Stomach smooth muscle (tissue), 2 donors: ENCODE measurements around the gene HERC2.

Experiments used
- H3K27ac ChIP-seq: one replicate; pipeline ENCODE4 v1.7.0; 2013; ENCODE audit warnings: mild to moderate bottlenecking, low read length, inconsistent platforms
- H3K27me3 ChIP-seq, 2 donors: one replicate each; pipeline ENCODE4 v1.7.0; 2013; ENCODE audit warnings: low read length in 2 of 2; ENCODE audit not compliant: insufficient read depth in 2 of 2, control insufficient read depth in 1 of 2
- H3K36me3 ChIP-seq, 2 donors: one replicate each; pipeline ENCODE4 v1.7.0; 2013; ENCODE audit warnings: low read length in 2 of 2; ENCODE audit not compliant: control insufficient read depth in 2 of 2, insufficient read depth in 2 of 2
- H3K4me1 ChIP-seq: one replicate; pipeline ENCODE4 v1.7.0; 2013; ENCODE audit warnings: low read length; ENCODE audit not compliant: control insufficient read depth, insufficient read depth
- H3K4me3 ChIP-seq, 2 donors: one replicate each; pipeline ENCODE4 v1.7.0; 2013; ENCODE audit warnings: low read length in 2 of 2
- H3K9ac ChIP-seq, 2 donors: one replicate each; pipeline ENCODE4 v1.7.0; 2013; ENCODE audit warnings: low read length in 2 of 2, mild to moderate bottlenecking in 1 of 2
- H3K9me3 ChIP-seq, 2 donors: one replicate each; pipeline ENCODE4 v1.7.0; 2013; ENCODE audit warnings: low read length in 2 of 2; ENCODE audit not compliant: control insufficient read depth in 2 of 2
- donor health status: healthy.
- donor health status: Pancreatic carcinoma.

Gene HERC2

DNA sequence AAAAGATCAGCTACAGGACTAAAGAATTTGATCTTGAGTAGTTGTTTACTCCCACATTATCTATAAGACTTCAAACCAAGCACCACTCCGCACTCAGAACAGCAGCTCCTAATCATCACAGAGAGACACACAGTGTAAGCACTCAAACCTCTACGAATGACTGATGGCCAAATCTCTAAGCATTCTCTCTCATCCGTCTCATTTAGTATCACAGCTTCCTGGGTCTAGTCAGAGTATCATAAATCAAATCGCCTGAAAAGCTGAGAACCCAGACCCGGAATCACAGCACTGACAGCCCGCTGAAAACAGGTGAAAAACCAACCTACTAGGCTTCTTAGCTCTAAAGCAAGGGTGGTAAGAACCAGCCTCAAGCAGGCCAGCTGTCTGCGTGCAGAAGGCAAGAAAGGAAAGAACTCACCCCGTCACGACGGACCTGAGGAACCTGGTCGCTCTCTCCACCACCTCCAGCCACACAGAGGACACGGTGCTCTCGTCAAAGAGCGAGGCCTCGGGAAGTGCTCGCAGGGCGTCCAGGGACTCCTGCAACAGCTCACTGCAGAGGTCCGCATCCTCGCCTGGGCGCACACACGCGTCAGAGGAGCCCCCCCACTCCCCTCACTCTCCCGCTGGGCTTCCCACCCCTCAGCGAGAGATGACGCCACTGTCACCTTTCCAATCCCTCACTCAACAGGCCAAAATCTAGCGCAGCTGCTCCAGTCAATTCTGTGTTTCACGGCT, 47.9 kb downstream of the HERC2 start:
- no peaks in the 10 kb centered on the region for H3K4me1 ChIP-seq
- H3K9me3 ChIP-seq = no peaks in the 10 kb centered on the region
- no peak overlapping the region for H3K4me3 ChIP-seq
- no peak overlapping the region for H3K9ac ChIP-seq
- no peaks in the 10 kb centered on the region for H3K27me3 ChIP-seq
- peaks cover 21 to 34% of the 10 kb centered on the region in 2 donors for H3K36me3 ChIP-seq
- H3K27ac ChIP-seq = no peak overlapping the region

DNA sequence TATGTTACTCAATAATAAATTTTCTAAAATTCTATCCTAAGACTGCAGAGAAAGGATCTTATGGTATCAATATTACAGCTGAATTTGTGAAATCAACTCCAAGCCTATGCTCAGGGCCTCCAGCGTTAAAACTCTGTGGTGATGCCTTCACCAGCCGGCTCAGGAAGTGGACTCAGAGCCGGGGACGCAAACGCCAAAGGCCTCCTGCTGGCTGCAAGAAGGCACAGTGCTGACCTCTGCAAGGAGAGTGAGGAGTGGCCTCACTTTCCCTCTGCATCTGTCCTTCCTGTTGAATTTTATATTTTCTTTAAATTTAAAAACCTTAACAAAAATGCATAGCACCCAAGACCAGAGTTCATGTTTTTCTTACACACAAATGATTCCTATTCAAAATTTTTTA, 48.5 kb downstream of the HERC2 start:
- H3K36me3 ChIP-seq = peaks cover 26 to 39% of the 10 kb centered on the region in 2 donors
- H3K27ac ChIP-seq = no peak overlapping the region
- H3K9ac ChIP-seq = no peak overlapping the region
- H3K9me3 ChIP-seq = no peaks in the 10 kb centered on the region
- no peaks in the 10 kb centered on the region for H3K4me1 ChIP-seq
- H3K4me3 ChIP-seq = no peak overlapping the region
- no peaks in the 10 kb centered on the region for H3K27me3 ChIP-seq

DNA sequence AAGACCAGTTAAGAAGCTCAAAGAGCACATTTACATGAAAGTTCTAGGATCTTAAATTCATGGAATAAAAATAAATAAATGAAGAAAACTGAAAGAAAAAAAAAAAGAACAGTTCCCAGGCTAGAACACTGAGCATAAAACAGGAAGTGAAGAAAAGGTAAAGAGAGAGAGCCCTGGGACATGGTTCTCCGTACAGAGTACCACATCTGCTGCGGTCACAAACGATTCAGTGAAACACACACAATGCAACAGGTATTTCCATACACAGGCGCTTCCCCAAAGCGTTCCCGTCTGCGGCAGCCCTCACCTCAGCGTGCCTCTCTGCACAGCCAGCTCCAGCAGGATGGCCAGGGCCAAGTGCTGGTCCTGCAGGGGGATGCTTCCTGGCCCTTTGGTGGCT, 49.4 kb downstream of the HERC2 start:
- no peak overlapping the region for H3K9ac ChIP-seq
- no peak overlapping the region for H3K27ac ChIP-seq
- no peaks in the 10 kb centered on the region for H3K9me3 ChIP-seq
- H3K4me3 ChIP-seq = no peak overlapping the region
- peaks cover 35 to 47% of the 10 kb centered on the region in 2 donors for H3K36me3 ChIP-seq
- H3K4me1 ChIP-seq = no peaks in the 10 kb centered on the region
- no peaks in the 10 kb centered on the region for H3K27me3 ChIP-seq

DNA sequence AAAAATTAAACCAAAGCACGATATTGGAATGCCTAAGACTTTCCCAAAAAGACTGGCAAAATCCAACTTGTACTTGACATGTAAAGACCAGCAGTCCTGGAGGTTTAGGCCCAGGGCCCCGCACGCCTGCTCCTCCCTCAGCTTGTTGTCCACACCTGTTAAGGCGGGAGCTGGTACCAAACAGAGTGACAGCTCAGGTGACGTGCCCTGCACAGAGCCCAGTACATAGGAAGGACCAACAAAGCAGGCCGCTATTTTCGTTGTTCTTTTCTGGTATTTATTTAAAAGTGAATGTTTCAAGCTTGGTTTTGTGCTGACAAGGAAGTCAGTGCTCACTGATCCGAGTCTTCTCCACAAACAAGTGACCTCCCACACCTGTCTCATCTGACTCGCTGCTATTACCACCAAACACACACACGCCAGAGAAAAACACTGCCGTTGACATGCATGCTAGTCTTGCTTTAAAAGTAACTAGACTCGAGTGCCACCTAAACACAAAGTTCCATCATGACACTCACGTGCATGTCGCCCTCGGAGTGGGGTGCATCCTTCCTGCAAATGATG, 50.2 kb downstream of the HERC2 start:
- H3K9ac ChIP-seq = no peak overlapping the region
- no peak overlapping the region for H3K27ac ChIP-seq
- H3K4me3 ChIP-seq = no peak overlapping the region
- peaks cover 37 to 51% of the 10 kb centered on the region in 2 donors for H3K36me3 ChIP-seq
- H3K27me3 ChIP-seq = no peaks in the 10 kb centered on the region
- H3K9me3 ChIP-seq = no peaks in the 10 kb centered on the region
- H3K4me1 ChIP-seq = no peaks in the 10 kb centered on the region

DNA sequence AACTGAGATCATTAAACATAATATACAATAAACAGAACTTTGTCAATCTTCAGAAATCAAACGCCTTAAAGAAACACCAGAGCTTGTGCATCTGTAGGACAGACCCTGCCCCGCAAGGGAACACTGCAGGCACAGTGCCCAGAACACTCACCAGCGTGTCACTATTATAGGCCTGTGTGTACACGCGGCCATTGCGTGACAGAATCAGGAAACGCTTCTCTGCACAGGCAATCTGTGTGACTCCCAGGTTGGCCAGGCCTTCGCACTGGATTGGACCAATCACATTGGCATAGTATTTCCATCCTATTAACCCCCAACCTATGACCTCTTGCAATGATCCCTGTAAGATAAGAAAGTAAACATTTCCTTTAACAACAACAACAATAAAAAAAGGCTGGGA, 52.9 kb downstream of the HERC2 start:
- no peaks in the 10 kb centered on the region for H3K27me3 ChIP-seq
- no peak overlapping the region for H3K27ac ChIP-seq
- no peaks in the 10 kb centered on the region for H3K9me3 ChIP-seq
- no peaks in the 10 kb centered on the region for H3K4me1 ChIP-seq
- no peak overlapping the region for H3K9ac ChIP-seq
- H3K36me3 ChIP-seq = peaks cover 42 to 60% of the 10 kb centered on the region in 2 donors
- H3K4me3 ChIP-seq = no peak overlapping the region

DNA sequence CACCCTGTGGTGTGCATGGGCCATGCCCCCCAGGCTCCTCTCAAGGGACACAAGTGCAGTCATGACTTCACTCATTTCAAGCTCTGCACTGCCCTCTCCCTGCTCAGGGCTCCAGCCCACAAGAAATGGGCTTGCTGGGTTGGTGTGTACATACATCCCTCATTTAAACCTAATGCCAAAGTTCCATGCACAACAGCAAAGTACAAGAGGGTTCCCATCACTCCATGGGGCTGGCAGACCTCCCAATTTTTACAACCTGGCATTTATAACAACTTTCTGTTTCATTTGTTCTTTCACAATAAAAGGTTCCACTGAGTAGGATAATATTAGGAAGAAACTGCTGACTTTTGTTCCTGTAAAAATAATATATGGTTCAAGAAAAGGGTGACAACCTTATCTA, 54.3 kb downstream of the HERC2 start:
- H3K36me3 ChIP-seq = peaks cover 44 to 60% of the 10 kb centered on the region in 2 donors
- no peak overlapping the region for H3K4me3 ChIP-seq

DNA sequence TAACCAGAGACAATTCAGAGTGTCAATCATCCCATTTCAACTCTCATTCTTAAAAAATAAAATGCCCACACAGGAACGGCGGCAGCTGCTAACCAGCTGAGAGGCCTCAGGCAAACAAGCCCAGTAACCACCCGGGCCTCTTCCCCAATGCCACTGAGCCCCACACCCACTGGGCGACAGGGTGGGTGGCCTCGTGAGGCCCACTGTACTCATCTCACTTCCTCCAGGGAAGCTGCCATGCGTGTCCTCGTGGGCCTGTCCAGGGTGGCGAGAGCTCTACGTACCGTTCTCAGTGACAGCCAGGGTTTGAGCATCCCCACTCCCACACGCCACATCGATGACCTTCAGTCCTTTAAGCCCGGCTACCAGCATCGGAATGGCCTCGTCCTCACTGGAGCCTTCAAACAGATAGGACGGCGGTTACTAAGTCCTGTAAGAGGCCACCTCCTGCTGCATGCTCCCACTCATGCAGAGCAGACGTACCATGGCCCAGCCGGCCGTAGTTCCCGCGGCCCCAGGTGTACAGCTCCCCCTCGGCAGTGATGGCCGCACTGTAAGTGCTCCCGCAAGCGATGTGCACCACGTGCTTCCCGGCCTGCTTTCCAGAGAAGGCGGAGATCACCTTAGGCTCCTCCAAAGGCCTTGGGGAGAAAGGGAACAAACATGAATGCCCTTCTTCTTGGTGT, 56.5 kb downstream of the HERC2 start:
- Histone ChIP-seq H3K27me3 (no peaks in the 10 kb centered on the region), H3K27ac (no peak overlapping the region), H3K4me3 (no peak overlapping the region), H3K9me3 (no peaks in the 10 kb centered on the region), H3K36me3 (peaks cover 41 to 55% of the 10 kb centered on the region in 2 donors), H3K4me1 (peaks cover 3% of the 10 kb centered on the region), H3K9ac (no peak overlapping the region)

More for the DNA sequence above, 54.3 kb downstream of the HERC2 start:
- Histone ChIP-seq H3K9me3 (no peaks in the 10 kb centered on the region), H3K27ac (no peak overlapping the region), H3K27me3 (no peaks in the 10 kb centered on the region), H3K9ac (no peak overlapping the region), H3K4me1 (no peaks in the 10 kb centered on the region)

DNA sequence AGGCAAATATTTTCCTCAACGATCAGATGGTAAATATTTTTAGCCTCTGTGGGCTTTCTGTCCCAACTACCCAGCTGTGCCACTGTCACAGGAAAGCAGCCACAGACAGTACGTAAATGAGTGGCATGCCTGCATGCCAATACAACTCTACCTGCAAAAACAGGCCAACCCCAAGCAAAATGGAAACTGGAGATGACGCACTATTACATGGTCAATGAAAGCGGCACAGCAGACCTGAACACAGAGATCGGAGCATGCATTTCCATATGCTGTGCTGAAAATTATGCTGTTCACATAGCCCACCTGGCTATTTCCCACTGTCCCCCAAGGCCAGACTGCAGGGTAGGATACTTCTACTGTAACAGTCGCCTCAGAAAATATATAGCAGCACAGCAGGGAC, 57.8 kb downstream of the HERC2 start:
- Histone ChIP-seq H3K27me3 (no peaks in the 10 kb centered on the region), H3K36me3 (peaks cover 37 to 51% of the 10 kb centered on the region in 2 donors)

DNA sequence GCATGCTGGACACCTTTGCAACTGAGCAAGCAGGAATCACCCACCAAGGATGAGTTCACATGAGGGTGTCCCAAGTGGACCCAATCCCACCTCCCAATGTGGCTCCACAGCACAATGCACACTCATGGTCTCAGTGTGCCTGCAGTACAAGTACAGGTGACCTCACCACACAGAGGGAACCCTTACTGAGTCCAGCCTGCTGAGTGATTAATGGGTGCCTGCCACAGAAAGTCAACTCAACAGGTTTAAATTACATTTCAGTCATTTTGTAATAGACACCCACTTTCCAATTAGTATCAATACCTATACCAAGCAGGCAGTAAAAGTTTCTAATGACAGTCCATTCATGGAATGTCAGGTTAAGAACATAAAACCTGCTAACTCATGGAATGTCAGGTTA, 59.5 kb downstream of the HERC2 start:
- H3K27me3 ChIP-seq = no peaks in the 10 kb centered on the region
- H3K9me3 ChIP-seq = no peaks in the 10 kb centered on the region
- H3K27ac ChIP-seq = no peak overlapping the region
- peaks cover 3% of the 10 kb centered on the region for H3K4me1 ChIP-seq
- H3K36me3 ChIP-seq = peaks cover 20 to 34% of the 10 kb centered on the region in 2 donors
- no peak overlapping the region for H3K9ac ChIP-seq
- no peak overlapping the region for H3K4me3 ChIP-seq

More for the DNA sequence above, 57.8 kb downstream of the HERC2 start:
- peaks cover 3% of the 10 kb centered on the region for H3K4me1 ChIP-seq
- no peaks in the 10 kb centered on the region for H3K9me3 ChIP-seq
- no peak overlapping the region for H3K4me3 ChIP-seq
- H3K9ac ChIP-seq = no peak overlapping the region
- H3K27ac ChIP-seq = no peak overlapping the region

DNA sequence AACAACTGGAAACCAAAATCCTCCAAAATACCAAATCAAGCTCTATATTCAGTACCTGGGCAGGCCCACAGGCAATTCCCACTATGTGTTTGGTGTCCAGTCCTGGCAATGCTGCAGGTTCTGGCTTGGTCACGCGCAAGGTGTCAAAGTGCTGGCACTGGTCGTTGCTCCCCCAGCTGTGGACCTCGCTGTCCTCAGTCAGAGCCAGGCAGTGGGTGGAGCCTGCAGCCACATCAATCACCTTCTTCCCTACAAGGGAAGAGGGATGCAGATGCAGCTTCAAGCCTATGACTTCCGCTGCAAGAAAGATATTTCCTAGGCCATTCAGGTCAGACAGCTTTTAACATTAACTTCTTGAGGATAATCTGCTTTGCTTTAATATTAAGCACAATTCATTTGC, 61.3 kb downstream of the HERC2 start:
- peaks cover 3% of the 10 kb centered on the region for H3K4me1 ChIP-seq
- no peak overlapping the region for H3K9ac ChIP-seq
- H3K27me3 ChIP-seq = no peaks in the 10 kb centered on the region
- H3K27ac ChIP-seq = no peak overlapping the region
- no peak overlapping the region for H3K4me3 ChIP-seq
- peaks cover 18 to 33% of the 10 kb centered on the region in 2 donors for H3K36me3 ChIP-seq
- H3K9me3 ChIP-seq = no peaks in the 10 kb centered on the region

DNA sequence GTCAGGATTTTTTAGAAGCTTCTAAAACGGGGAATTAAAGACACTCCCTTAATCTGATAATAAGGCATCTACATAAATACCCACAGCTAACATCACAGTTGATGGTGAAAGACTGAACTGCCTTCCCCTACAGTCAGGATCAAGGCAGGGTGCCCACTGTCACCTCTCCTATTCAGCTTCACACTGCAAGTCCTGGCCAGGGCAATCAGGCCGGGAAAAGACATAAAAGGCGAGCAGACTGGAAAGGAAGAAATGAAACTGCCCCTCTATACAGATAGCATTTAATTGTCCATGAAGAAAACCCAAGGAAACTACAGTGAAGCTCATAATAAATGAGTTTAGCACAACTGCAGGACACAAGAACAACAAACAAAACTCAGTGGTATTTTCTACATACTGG, 61.7 kb downstream of the HERC2 start:
- Histone ChIP-seq H3K36me3 (peaks cover 14 to 32% of the 10 kb centered on the region in 2 donors), H3K9ac (no peak overlapping the region), H3K4me3 (no peak overlapping the region), H3K9me3 (no peaks in the 10 kb centered on the region), H3K27ac (no peak overlapping the region), H3K27me3 (no peaks in the 10 kb centered on the region), H3K4me1 (peaks cover 3% of the 10 kb centered on the region)
